Raji (cell line): Measurements from ENCODE around the gene PLD1.

Experiments
- POLR2A ChIP-seq: IDR thresholded peaks from 2 replicates; pipeline ENCODE4 v1.6.1; 2011; ENCODE audit warnings: low read depth, low read length, control low read depth; ENCODE audit not compliant: insufficient read depth

Gene PLD1

DNA sequence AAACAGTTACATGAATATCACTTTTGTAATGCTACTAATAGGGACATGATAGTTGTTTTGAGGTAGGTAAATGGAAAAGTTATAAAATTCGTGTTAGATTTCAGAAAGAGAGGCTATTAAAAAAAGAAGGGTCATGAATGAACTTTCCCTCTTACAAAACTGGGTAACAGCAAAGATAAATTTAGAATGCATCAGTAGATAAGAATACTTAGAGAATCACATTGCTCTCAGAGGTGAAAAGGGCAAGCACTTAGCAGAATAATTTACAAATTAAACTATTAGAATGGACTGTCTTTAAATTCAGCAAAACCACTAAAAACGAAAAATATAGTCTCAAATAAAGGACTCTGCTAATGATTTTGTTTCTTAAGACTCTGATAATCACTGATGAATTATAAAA lies 167.2 kb downstream of the PLD1 start:
- TF ChIP-seq POLR2A, result no peak

DNA sequence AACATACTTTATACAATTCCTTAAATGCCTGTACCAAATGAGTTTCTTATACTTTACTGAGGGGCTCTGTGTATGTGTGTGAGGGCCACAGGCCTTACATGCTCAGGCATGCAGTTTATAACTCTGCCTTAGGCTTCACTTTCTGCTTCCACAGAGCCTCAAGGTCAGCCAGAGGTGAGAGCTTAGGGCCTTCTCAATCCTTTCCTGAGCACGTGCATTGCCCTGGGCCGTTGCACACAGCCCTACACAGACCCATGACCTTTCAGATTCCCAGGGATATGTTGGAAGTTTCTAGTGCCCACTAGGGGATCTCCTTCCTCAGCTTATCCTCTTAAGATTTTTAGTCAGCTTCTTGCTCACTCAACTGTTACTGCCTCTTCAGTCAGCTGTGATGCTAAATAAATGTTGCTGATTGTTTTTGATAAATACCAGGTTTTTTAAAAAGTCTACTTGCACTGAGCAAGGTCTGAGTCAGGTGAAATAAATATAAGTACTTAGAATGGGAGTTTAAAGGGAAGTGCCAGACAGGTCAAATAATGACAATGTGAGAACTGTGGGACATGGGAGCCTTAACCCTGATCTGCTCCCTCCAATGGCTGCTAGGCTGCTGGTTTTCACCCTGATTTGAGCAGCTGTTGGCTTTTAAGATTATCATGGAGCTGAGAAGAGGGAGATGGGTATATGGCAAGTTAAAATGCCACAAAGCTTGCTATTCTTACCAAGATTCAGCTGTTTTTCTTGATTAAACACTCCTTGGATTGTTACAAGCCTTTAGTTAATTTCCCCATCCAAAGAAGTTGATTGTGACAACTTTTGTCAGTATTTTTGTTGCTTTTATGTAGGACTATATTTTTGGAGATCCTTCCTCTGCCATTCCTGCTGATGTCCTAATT lies 169.5 kb downstream of the PLD1 start:
- TF ChIP-seq POLR2A, result no peak

DNA sequence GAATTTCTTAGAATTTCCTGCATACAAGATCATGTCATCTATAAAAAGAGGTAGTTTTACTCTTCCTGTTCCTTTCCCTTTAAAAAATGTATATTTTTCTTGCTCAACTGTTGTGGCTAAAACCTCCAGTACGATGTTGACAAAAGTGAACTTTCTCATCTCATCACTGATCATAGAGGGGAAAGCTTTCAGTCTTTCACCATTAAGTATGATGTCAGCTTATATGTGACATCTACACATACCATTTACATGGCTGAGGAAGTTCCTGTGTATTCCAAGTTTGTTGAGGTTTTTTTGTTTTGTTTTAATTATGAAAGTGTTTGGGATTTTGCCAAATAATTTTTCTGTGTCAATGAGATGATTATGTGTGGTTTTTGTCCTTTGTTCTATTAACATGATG lies 173.6 kb downstream of the PLD1 start:
- TF ChIP-seq POLR2A, result no peak

DNA sequence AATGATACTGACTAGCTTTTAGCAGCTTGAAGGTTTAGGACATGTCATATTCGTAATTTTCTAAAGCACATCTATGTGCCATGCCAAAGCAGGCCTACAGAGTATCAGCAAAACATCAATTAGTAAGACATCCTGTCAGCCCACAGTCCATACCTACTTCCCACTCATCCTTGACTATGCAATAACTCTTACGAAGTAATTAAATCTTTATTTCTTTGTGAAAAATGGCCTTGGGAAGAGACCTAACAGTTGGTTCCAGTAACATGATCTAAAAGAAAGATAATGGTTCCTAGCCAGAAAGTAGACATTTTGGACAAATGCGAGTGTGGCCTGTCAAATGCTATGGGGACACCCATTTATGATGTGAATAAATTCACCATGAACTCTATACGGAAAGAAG lies 177.5 kb downstream of the PLD1 start:
- no peak for TF ChIP-seq POLR2A

DNA sequence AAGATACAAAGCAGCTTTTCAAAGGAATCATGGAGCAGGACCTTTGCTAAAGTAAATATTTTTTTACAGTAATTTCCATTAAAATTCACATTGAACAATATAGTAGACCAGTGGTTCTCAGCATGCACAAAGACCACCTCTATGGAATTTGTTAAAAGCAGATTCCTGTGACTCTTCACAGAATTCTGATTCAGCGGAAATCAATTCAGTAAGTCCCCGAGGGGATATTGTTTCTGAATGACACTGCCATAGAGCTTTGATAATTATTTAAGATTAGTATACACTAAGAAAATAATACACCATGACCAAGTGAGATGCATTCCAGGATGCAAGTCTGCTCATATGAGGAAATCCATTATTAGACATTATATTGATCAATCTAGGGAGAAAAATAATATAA lies 188.2 kb downstream of the PLD1 start:
- no peak for TF ChIP-seq POLR2A

DNA sequence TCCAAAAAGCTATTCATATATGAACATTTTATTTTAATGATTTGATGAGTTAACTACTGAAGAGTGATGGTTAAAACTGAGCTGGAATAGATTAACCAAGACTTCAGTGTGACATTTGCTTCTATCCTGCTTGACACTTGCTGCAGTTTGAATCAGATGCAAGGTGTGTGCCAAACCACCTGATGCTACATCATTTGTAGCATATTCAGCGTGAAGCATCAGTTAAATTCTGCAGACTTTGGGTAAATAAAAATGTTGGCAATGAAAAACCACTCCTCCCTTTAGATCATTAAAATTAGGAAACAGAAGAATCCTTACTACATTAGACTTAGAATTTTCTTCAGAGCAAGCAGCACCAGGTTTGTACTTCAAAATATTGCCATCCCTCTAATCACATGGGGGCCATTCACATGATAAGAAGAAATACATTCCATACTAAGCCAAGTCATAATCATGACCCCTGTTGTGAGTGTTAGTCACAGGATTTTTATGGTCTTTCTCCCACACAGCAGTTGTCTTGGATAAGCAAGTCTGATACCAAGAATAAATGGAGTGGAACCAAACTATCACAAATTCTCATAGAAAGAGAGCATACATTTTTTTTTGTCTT lies 189.4 kb downstream of the PLD1 start:
- TF ChIP-seq POLR2A, result no peak

DNA sequence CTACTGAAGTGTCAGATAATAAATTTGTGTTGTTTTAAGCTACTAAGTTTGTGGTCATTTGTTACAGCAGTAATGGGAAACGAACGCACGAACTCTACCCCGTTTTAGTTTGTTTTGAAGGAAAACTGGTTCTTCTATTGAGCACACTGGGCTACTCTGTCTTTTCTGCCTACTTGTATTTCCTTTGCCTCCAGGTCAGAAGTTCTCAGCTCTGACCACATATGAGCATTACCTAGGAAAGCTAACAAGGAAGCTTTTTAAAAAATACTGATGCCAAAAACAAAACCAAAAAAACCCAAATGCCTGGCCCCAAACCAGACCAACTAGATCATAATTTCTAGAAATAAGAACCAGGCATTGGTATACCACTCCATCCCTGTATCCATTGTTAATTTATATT lies 193.5 kb downstream of the PLD1 start:
- no peak for TF ChIP-seq POLR2A

DNA sequence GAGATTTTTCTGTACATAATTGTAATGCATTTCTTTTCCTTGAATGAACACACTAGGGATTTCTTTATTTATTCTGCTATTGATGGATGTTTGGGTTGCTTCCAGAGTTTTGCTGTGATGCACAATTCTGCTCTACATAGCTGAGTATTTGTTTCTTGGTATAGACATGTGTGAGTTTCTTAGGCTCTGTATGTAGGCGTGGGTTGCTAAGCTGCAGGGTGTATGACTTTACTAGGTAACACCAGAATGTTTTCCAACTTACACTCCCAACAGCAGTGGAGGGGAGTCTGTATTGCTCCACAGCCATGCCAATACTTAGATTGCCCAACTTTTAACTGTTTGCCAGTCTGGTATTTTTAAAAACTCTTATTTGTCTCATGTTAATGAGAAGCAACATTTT lies 194.6 kb downstream of the PLD1 start:
- no peak for TF ChIP-seq POLR2A

DNA sequence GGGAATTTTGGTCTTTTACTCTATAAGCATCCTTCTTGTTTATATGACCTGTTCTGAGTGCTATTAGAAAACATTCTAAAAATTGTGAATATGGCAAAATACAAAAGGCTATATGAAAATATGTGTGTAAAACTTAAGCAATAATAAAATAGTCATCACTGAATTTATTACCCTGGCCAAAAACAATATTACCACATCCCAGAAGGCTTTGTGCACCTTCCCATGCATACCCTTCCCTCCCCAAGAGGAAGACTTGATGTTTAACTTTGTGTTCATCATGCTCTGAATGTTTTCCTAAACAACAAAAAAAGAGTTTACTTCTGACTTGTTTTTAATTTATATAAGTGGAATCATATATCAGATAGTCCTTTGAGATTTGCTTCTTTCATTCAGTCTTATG lies 195.0 kb downstream of the PLD1 start:
- no peak for TF ChIP-seq POLR2A

DNA sequence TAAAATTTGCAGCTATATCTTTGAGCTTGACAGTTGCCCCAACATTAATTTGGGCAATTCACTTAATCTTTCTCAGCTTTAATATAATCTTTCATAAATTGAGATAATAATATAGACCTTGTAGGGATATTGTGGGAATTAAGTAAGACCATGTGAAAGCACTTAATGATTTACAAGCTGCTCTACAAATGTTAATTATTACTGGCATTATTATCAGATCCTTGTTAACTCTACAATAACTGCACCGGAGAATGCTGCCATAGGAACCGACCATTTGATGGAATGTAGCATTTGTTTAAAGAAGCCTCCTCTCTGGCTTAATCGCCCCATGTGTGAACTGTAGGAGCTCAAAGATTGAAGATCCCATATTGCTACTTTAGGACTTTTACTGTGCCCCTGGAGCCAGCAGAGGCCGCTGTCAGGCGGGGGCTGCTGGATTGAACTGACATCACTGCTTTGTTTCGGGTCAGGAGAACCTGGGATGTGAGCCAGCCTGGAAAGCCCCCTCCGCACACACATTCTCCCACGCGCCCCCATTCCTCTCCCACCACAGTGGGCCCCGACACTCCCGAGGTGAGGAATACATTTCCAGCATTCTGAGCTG lies 195.9 kb downstream of the PLD1 start:
- no peak for TF ChIP-seq POLR2A

DNA sequence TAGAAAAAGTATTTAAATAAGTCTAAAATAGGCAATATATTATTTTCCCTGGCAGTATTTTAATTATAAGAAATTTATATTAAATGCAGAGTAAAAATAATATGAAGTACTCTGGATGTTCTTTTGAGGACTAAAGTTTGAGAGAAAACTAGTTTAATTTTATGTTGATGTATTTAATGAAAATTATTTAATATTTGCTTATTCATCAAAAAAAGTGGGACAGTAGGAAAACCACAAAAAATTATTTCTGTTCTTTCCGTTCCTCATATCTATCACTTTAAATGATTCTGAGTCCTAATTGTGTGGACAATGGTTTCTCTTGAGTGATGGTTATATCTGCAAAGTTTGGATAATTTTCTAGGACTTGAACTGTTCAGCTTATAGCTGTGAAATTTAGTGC lies 202.8 kb downstream of the PLD1 start:
- TF ChIP-seq POLR2A, result no peak

DNA sequence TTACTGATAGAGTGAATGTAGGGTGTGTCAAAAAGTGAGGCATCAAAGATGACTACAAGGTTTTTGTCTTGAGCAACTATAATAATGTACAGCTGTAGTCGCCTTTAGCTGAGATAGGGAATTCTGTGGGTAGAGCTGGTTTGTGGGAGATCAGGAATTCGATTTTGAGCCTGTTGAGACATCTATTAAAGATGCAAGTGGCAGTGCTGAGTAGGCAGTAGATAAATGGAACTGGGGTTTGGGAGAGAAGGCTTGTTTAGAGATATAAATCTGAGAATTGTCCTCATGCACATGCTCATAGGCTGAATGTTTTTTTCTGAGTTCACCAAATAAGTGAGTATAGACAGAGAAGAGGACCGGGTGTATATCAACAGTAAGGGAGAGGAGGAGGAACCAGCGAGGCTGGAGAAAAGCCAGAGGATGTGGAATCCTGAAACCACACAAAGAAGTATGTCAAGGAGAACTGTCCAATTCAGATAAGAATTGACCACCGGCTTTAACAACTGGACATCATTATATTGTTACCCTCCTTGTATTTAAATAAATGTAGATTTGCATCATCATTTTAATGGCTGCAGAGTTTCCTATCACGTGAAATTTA lies 204.0 kb downstream of the PLD1 start:
- no peak for TF ChIP-seq POLR2A

DNA sequence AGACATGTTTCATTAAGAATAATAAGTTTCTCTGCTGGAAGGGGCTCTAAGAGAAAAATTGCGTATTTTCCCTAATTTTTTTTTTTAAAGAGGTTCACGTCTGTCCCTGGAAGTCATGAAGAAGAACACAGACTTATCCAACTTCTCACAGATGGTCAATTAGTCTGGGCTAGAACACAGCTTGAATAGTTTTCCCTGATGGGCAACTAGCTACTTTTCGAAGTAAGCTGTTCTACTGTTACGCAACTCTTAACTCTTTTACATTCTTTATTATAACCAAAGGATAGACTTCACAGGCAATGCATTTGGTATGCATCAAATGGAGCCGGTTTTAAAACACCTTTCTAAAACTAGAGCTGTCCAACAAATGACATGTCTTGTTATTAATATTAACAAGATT lies 205.9 kb downstream of the PLD1 start:
- TF ChIP-seq POLR2A, result no peak

DNA sequence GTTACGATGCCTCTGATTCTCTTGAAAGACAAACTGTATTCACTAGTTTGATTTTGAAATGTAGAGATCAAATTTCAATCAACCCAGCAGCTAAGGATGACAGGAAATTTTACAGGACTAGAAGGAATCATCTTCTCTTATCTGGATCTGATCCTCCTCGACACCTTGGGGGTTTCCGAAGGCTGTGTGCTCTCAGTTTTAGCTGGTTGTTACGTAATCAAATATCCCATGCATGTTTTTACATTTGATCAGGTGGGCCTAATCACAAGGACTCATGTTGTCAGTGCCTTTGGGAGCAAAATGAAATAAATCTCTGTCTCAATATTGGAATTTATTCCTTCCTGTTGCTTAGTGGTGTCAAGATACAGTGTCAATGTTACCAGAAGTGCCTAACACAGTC lies 208.2 kb downstream of the PLD1 start:
- no peak for TF ChIP-seq POLR2A

DNA sequence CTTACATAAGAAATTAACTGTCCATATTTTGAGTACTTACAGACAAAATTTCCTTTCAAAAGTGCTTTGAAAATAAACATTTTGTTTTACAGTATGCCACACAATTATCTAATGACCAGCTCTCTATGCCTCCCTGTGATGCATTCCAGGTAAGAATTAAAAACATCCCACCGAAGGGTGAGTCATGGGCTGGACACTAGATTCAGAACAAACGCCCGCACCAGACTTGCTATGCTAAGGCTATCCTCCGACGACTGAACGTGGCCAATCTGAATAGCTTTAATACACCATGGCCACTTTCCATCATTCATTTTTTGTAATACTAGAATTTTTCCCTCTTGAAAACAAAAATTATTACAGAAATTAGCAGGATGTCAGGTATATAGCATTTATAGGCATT lies 210.3 kb downstream of the PLD1 start:
- TF ChIP-seq POLR2A, result no peak

DNA sequence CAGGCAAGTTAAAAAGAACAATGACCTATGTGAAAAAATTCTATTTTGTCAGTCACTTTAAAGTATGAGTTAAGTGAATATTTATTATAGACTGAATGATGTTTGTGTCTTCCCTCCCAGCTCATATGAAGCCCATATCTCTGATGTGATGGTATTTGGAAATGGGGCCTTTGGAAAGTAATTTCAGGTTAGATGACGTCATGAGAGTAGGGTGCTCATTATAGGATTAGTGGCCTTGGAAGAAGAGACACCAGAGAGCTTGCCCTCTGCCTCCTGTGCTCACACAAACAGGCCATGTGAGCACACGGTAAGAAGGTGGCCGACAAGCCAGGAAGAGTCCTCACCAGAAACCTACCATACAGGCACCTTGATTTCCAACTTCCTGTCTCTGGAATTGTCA lies 211.3 kb downstream of the PLD1 start:
- TF ChIP-seq POLR2A, result no peak
